ENCODE measurements around the gene RC3H1. TPM values are rescaled to one million over a fixed set of nuclear protein-coding genes. Genes with fewer than 3 reads are reported as not detected.
A peak's percentile ranks its signal among the peaks of the same experiment; 100 is the strongest.
"Not testable (repeated sequence)": the region's sequence is repeated elsewhere in the genome, so short reads cannot be mapped to it uniquely, and the experiment has no call there.

RC3H1 gene
- total and polyA plus RNA-seq, 8 donors, result 2.9 to 49.0 (median 11.2) TPM

- no peak for DNase-seq
- TF ChIP-seq POLR2A (IDR thresholded peaks at IDR 0.05), result no peak
- TF ChIP-seq, protein P1, sequence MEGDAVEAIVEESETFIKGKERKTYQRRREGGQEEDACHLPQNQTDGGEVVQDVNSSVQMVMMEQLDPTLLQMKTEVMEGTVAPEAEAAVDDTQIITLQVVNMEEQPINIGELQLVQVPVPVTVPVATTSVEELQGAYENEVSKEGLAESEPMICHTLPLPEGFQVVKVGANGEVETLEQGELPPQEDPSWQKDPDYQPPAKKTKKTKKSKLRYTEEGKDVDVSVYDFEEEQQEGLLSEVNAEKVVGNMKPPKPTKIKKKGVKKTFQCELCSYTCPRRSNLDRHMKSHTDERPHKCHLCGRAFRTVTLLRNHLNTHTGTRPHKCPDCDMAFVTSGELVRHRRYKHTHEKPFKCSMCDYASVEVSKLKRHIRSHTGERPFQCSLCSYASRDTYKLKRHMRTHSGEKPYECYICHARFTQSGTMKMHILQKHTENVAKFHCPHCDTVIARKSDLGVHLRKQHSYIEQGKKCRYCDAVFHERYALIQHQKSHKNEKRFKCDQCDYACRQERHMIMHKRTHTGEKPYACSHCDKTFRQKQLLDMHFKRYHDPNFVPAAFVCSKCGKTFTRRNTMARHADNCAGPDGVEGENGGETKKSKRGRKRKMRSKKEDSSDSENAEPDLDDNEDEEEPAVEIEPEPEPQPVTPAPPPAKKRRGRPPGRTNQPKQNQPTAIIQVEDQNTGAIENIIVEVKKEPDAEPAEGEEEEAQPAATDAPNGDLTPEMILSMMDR (IDR thresholded peaks at IDR 0.05), result no peak
- no peak for TF ChIP-seq EP300 (IDR thresholded peaks at IDR 0.05)
- TF ChIP-seq POLR2AphosphoS5 (IDR thresholded peaks at IDR 0.05), result no peak
- H3K9me3 ChIP-seq, result no peaks in the 10 kb centered on the region
- 61 to 98% (median 90%) methylated on average over 2 of the region's 2 CpGs for WGBS, 5 donors
- no peaks in the 10 kb centered on the region for H3K27me3 ChIP-seq
- no peak overlapping the region for H3K4me3 ChIP-seq
- intact Hi-C loops (cut with DNase I; ENCODE audit: low total_unique reads), result no loop called here
- no peak overlapping the region for H3K27ac ChIP-seq
- H3K36me3 ChIP-seq, result no peaks in the 10 kb centered on the region
- H3K4me1 ChIP-seq, result no peaks in the 10 kb centered on the region
Measured at GRCh38 chr1:174049514-174049913, 27.4 kb upstream of the RC3H1 start.

GRCh38 chr1:174044418-174045222, 22.5 kb upstream of the RC3H1 start:
- no peaks in the 10 kb centered on the region for H3K27me3 ChIP-seq
- WGBS, 5 donors, result 45 to 61% (median 49%) methylated on average over 4 of the region's 4 CpGs
- TF ChIP-seq, protein P1 (IDR thresholded peaks at IDR 0.05), result no peak
- no peaks in the 10 kb centered on the region for H3K4me1 ChIP-seq
- H3K36me3 ChIP-seq, result no peaks in the 10 kb centered on the region
- peak in 1 of 2 donors; percentile 14 for DNase-seq
- H3K4me3 ChIP-seq, result no peak overlapping the region
- intact Hi-C loops (cut with DNase I; ENCODE audit: low total_unique reads), result no loop called here
- no peak overlapping the region for H3K27ac ChIP-seq
- H3K9me3 ChIP-seq, result no peaks in the 10 kb centered on the region

DNA sequence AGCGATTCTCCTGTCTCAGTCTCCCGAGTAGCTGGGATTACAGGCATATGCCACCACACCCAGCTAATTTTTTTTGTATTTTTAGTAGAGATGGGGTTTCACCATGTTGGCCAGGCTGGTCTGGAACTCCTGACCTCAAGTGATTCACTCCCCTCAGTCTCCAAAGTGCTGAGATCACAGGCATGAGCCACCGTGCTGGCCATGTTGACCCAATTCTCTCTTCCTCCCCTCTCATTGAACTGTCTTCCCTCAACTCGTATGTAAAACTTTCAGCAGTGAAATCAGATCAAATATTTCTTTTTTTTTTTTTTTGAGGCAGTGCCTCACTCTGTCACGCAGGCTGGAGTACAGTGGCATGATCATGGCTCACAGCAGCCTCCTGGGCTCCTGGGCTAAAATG, 20.4 kb upstream of the RC3H1 start:
- WGBS, 5 donors, result 73 to 85% (median 77%) methylated on average over 5 of the region's 5 CpGs
- H3K4me1 ChIP-seq; H3K4me3 ChIP-seq; H3K27me3 ChIP-seq; H3K9me3 ChIP-seq; intact Hi-C loops (cut with DNase I; ENCODE audit: low total_unique reads); DNase-seq; H3K27ac ChIP-seq; H3K36me3 ChIP-seq: not testable (repeated sequence)

DNA sequence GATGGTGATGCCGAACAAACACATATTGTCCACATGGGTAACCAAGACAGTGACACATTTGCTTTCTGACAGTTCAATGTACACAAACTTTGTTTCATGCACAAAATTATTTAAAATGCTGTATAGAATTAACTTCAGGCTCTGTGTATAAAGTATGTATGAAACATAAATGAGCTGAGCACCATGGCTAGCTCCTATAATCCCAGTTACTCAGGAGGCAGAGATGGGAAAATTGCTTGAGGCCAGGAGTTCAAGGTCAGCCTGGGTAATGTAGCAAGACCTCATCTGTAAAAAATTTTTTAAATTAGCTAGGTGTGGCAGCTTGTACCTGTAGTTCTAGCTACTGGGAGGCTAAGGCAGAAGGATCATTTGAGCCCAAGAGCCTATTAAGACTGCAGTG, 19.2 kb upstream of the RC3H1 start:
- Histone ChIP-seq H3K4me1 (no peaks in the 10 kb centered on the region), H3K27ac (no peak overlapping the region), H3K36me3 (no peaks in the 10 kb centered on the region), H3K27me3 (no peaks in the 10 kb centered on the region), H3K4me3 (no peak overlapping the region), H3K9me3 (no peaks in the 10 kb centered on the region)
- TF ChIP-seq, protein P1 (IDR thresholded peaks at IDR 0.05), result no peak
- no peak for TF ChIP-seq POLR2AphosphoS5 (IDR thresholded peaks at IDR 0.05)
- TF ChIP-seq POLR2A (IDR thresholded peaks at IDR 0.05), result no peak
- TF ChIP-seq EP300 (IDR thresholded peaks at IDR 0.05), result no peak
- DNase-seq, result no peak
- WGBS, 5 donors, result 89 to 98% (median 93%) methylated on average over 1 of the region's 1 CpG
- intact Hi-C loops (cut with DNase I; ENCODE audit: low total_unique reads), result no loop called here

- DNase-seq, result peak in 1 of 2 donors; percentile 43
- intact Hi-C loops (cut with DNase I; ENCODE audit: low total_unique reads), result no loop called here
- TF ChIP-seq EP300 (IDR thresholded peaks at IDR 0.05) (no peak), POLR2AphosphoS5 (IDR thresholded peaks at IDR 0.05) (peak in 1 of 3 donors; percentile 14), POLR2A (IDR thresholded peaks at IDR 0.05) (no peak)
- TF ChIP-seq, protein P1 (IDR thresholded peaks at IDR 0.05), result no peak
Measured at GRCh38 chr1:174040387-174040786, 18.2 kb upstream of the RC3H1 start.

More at GRCh38 chr1:174040387-174040786, 18.2 kb upstream of the RC3H1 start:
- Histone ChIP-seq H3K4me1 (no peaks in the 10 kb centered on the region), H3K9me3 (no peaks in the 10 kb centered on the region), H3K27me3 (no peaks in the 10 kb centered on the region), H3K36me3 (no peaks in the 10 kb centered on the region), H3K27ac (no peak overlapping the region), H3K4me3 (no peak overlapping the region)
- WGBS, 5 donors, result 69 to 89% (median 84%) methylated on average over 2 of the region's 2 CpGs

Data from stomach (tissue), 9 donors.